IPS DF 4.7 (cell line): ENCODE data around the gene GTF2H2C_2.
"Not testable (repeated sequence)": the region's sequence is repeated elsewhere in the genome, so short reads cannot be mapped to it uniquely, and the experiment has no call there.

Experiments used
- DNase-seq: peaks from one replicate; pipeline ENCODE4 v3.0.0-alpha.2; 2013; ENCODE audit warnings: low spot score; ENCODE audit errors: extremely low read depth

GTF2H2C_2 gene

GRCh38 chr5:70415117-70415516 is at the start of gene GTF2H2C_2:
GTF2H2C_2 (plus strand) TSS chr5:70415368.
- DNase-seq = not testable (repeated sequence)

- not testable (repeated sequence) for DNase-seq
These were observed 14.0 kb upstream of the GTF2H2C_2 start for GRCh38 chr5:70400984-70401686.

- DNase-seq = not testable (repeated sequence)
These were observed 6.2 kb downstream of the GTF2H2C_2 start for GRCh38 chr5:70421322-70421721.

GRCh38 chr5:70423215-70423614 is 8.0 kb downstream of the GTF2H2C_2 start:
- DNase-seq = not testable (repeated sequence)

- DNase-seq = not testable (repeated sequence)
These were observed 23.4 kb downstream of the GTF2H2C_2 start for GRCh38 chr5:70438518-70438917.

- not testable (repeated sequence) for DNase-seq
These were observed 34.4 kb downstream of the GTF2H2C_2 start for GRCh38 chr5:70449565-70449964.

GRCh38 chr5:70451249-70451984 is 36.2 kb downstream of the GTF2H2C_2 start:
- not testable (repeated sequence) for DNase-seq

GRCh38 chr5:70457093-70457492 is 41.9 kb downstream of the GTF2H2C_2 start:
- DNase-seq = not testable (repeated sequence)

GRCh38 chr5:70459188-70459587 is 44.0 kb downstream of the GTF2H2C_2 start:
- DNase-seq = not testable (repeated sequence)

- DNase-seq = not testable (repeated sequence)
These were observed 46.8 kb downstream of the GTF2H2C_2 start for GRCh38 chr5:70461984-70462383.

- DNase-seq = not testable (repeated sequence)
These were observed 49.0 kb downstream of the GTF2H2C_2 start for GRCh38 chr5:70464019-70464637.

- not testable (repeated sequence) for DNase-seq
These were observed 54.9 kb downstream of the GTF2H2C_2 start for GRCh38 chr5:70469926-70470509.
